Stimulated activated CD8-positive, alpha-beta memory T cell treated with anti-CD3 and anti-CD28 coated beads, Interleukin-4, amount 100 ng/mL, for 24 hours (primary cell): ENCODE data around the gene HPCAL1.

Experiments used
- DNase-seq: peaks from one replicate; pipeline ENCODE4 v3.0.0-alpha.2; 2020; ENCODE audit warnings: low read depth

The HPCAL1 gene

DNA sequence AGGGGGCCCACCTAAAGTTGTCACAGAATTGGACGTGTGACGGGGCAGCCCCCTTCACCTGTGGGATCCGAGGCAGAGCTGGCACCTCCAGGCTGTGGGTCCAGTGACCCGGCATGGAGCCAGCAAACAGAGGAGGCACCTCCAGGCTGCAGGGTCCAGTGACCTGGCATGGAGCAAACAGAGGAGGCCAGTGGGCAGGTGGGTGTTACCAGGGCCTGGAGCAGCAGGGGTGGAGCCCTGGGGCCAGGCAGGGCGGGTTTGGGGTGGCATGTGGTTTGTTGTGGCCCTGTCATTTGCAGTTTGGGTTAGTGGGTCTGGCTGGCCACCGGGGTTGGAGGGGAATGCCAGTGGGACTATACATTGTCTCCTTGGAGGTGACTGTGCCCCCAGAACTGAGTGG, 68.2 kb downstream of the HPCAL1 start:
- no peak for DNase-seq

- DNase-seq, result no peak
Measured at GRCh38 chr2:10371441-10372196, 68.9 kb downstream of the HPCAL1 start.

DNA sequence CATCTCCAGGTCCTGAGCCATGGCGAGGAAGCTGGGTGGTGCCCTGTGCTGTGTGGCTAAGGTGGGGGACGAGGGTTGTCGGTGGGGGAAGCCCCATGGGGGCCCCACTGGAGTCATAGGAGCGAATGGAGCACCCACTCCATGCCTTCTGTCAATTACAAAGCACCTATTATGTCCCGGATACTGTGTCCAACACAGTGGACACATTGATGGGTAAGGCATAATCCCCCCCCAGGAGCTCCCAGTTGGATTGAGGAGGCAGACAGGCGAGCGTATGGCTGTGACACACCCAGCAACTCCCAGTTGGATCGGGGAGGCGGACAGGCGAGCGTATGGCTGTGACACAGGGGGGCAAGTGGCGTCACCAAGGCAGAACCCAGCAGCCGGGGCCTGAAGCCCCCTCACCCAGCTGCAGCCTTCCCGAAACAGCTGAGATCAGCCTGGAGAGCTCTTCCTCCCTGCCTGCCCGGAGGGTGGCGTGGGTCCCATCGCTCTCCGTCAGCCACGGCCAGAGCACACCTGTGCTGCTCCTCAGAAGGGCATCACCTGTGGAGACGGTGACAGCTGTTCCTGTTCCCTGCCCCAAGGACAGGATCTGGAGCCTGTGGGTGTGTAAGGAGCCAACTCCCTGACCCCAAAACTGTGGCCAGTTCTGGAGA, 69.6 kb downstream of the HPCAL1 start:
- DNase-seq, result no peak

- no peak for DNase-seq
Measured at GRCh38 chr2:10372862-10373240, 70.1 kb downstream of the HPCAL1 start.

DNA sequence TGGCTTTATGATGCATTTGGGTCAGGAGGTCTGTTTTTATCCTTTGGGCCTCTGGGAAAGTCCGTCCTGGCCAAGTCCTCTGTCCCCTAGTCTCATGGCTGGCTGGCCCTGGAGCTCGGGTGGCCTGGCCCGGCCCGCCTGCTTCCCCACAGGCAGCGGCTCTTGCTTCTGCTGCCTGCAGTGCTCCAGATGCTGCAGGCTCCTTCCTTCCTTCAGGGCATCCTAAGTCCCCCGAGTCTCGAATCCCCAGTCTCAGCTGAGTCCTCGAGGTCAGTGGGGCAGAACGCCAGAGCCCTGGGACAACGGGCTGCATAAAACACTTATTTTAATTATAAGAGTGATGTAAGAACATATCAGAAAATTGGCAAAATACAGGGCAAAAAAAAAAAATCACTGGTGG, 71.2 kb downstream of the HPCAL1 start:
- DNase-seq, result no peak

DNA sequence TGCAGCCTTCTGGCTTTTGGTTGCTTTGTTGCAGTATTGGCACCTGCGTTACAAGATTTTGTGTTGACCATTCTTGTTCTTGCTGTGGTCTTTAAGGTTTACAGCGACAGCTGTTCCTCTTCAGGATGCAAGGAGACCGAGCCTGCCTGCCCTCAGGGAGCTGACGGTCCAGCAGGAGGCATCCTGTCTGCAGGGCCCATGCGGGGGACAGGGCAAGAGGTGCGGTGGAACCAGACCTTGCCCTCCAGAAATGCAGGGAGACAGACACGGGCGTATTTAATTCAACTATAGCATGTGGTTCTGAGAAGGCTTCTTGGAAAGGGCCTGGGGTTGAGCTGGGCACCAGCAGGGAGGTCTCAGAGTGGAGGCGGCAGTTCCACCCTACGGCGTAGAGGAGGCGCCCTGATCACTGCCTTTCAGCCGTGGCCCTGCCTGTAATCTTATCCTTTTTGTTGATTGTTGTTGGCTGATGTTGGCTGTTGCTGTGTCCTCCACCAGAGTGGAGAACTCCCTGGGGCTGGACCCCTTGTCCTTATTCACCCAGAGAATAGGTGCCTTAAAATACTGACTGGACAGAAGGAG, 71.7 kb downstream of the HPCAL1 start:
- no peak for DNase-seq

GRCh38 chr2:10375570-10376281, 73.0 kb downstream of the HPCAL1 start:
- DNase-seq, result no peak

GRCh38 chr2:10377052-10377746, 74.5 kb downstream of the HPCAL1 start:
- DNase-seq, result no peak

GRCh38 chr2:10377747-10378085, 75.0 kb downstream of the HPCAL1 start:
- DNase-seq, result no peak

DNA sequence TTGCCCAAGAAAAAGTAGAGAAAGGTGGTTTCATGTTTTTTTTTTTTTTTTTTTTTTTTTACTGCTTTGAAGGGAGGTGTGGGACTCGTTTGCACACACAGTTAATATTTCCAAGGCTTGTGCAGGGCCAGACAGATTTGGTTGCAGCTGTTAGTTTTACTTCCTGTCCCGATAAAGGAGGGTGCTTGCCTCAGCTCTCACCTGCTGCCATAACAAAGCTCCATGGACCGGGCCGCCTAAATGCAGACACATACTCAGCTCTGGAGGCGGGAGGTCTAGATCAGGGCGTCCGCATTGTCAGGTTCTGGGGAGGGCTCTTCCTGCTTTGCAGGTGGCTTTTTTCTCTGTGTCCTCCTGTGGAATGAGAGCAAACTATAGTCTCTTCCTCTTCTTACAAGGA, 75.5 kb downstream of the HPCAL1 start:
- no peak for DNase-seq

GRCh38 chr2:10380048-10380926, 77.6 kb downstream of the HPCAL1 start:
- no peak for DNase-seq

DNA sequence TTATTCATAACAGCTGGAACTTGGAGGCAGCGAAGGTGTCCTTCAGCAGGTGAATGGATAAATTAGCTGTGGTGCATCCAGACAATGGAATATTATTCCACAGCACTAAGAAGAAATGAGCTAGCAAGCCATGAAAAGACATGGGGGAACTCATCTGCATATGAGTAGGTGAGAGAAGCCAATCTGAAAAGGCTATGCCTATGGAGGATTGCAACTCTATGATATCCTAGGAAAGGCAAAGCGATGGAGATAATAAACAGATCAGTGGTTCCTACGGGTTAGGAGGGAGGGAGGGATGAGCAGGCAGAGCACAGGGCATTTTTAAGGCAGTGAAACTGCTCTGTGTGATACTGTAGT, 79.3 kb downstream of the HPCAL1 start:
- no peak for DNase-seq

DNA sequence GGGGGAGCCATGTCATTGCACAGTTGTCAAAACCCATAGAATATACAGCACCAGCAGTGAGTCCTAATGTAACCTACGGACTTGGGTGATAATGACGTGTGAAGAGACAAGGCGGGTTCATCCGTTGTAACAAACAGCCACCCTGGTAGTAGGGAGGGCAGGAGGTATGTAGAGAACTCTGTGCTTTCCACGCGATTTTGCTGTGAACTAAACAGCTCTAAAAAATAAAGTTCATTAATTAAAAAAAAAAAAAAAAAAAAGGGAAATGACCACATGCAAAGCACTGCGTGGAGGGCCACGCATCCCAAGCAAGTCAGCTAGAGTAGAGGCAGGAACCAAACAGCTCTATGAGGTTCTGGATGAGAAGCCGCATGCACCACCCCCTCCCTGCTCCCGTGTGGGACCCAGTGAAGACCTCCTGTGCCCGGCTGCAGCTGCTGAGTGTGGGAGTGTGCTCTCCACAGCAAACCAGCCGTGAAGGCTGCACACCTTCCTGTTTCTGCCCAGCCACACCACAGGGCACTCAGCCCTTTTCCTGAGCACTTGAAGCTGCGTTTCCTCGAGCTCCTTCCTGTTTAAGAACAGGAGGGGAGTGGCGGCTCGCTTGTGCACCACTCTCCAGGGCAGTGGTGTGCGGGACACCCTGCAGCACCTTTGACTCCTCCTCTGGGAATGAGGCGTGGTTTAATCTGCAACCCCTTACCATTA, 79.8 kb downstream of the HPCAL1 start:
- peak; percentile 13 for DNase-seq

GRCh38 chr2:10383960-10384734, 81.4 kb downstream of the HPCAL1 start:
- no peak for DNase-seq

DNA sequence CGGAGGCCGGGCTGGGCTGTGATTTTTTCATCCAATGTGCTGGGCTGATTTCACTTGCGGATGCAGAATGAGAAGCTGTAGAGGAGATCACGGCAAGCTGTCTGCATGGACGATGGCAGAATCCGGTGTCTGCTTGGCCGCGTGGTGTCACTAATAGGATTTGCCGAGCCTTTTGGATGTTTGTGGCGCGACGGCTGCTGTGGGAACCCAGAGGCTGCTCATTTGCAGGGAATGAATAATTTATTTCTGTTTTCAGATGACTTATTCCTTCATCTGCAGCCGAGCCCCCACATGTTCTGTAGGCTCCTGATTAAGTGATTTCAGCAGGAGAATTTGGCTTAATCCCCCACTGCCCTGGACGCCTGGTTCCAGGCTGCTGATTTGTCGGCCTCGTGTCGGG, 82.8 kb downstream of the HPCAL1 start:
- DNase-seq, result no peak

GRCh38 chr2:10385933-10386773, 83.4 kb downstream of the HPCAL1 start:
- no peak for DNase-seq

DNA sequence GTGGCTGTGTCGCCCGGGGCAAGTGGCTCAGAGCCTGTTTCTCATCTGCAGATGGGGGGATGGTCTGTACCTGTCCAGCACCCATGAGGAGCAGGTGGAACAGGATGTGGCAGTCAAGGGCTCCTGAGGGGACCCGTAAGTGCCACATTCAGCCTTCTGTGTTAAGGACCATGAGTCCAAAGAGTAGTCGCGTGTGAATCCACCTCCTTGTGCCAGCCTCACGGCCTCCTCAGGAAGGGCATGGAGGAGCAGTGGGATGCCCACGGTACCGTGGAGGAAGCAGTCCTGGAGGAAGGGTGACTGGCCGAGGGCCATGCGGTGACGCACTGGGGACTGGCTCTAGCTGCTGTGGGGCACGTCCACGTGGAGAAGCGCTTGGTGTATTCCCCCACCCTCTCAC, 84.3 kb downstream of the HPCAL1 start:
- no peak for DNase-seq

DNA sequence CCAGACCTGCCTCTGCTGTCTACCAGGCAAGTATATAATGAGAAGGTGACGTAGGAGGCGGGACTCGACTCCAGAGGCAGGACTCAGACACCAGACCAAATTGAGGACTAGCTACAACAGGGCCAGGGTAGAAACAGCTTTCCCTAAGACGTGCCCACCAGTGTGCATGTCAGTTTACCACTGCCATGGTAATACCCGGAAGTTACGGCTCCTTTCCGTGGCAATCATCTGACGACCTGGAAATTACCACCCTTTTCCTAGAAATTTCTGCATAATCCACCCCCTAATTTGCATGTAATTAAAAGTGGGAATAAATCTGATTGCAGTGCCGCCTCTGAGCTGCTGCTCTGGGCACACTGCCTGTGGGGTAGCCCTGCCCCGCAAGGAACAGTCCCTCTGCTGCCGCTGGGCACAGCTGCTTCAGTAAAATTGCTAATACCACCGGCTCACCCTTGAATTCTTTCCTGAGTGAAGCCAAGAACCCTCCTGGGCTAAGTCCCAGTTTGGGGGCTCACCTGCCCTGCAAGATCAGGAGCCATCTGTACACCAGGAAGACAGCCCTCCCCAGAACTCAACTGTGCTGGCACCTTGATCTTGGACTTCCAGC, 86.4 kb downstream of the HPCAL1 start:
- DNase-seq, result no peak

DNA sequence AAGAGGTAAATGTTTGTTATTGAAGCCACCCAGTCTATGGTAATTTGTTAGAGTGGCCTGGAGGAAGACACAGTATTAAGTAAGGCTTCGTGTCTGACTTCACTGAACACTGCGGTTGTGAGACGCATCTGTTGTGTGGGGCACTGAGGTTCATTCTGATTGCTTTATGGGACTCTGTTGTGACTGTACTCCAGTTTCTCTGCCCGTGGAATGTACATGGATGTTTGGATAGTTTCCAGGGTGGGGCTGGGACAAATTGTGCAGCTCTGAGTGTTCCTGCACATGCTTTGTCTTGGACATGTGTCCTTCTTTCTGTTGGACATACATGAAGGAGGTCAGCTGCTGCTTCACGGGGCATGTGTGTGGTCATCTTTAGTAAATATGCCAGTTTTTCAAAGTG, 86.9 kb downstream of the HPCAL1 start:
- no peak for DNase-seq
